IMR-90 (cell line): ENCODE data around the gene OSCP1. TPM values are rescaled to one million over a fixed set of nuclear protein-coding genes. Genes with fewer than 3 reads are reported as not detected.

ENCODE experiments used
- ATAC-seq: fragments of 200-7000 bp; cut with Tn5 transposase; 2 replicates; pipeline ENCODE4 v1.9.1; 2020; ENCODE audit warnings: low read depth, mild to moderate bottlenecking, moderate library complexity
- BruUV-seq: library from RNA; stranded (reverse); fragments of 400-500 nt; replicated peaks from 2 replicates; lab custom pipeline; 2021; lab: Mats Ljungman, UMichigan
- CTCF ChIA-PET: fragments of 300-600 bp; formaldehyde crosslinking; extraction: SDS; loops from one replicate; lab custom pipeline; 2021; ENCODE audit warnings: antibody characterized with exemption; lab: Yijun Ruan, JAX
- POLR2A ChIA-PET: fragments of 300-600 bp; sonication (Branson Sonifier 250); formaldehyde crosslinking; loops from one replicate; lab custom pipeline; 2022; ENCODE audit warnings: antibody characterized with exemption; ENCODE audit not compliant: unreplicated experiment; lab: Charles Lee
- DNase-seq: peaks from one replicate; pipeline ENCODE4 v3.0.0; 2013
- H2AFZ ChIP-seq: replicated peaks from 2 replicates; pipeline ENCODE3; 2013; ENCODE audit warnings: low read length, mild to moderate bottlenecking; ENCODE audit not compliant: poor library complexity
- H2AK5ac ChIP-seq: 2 replicates; pipeline ENCODE4 v1.6.1; 2013; ENCODE audit warnings: low read depth, low read length, inconsistent platforms
- H2AK9ac ChIP-seq: replicated peaks from 2 replicates; pipeline ENCODE3; 2013; ENCODE audit warnings: mild to moderate bottlenecking, low read depth, low read length, moderate library complexity; ENCODE audit not compliant: poor library complexity
- H2BK120ac ChIP-seq: 2 replicates; pipeline ENCODE4 v1.6.1; 2013; ENCODE audit warnings: low read depth, low read length, inconsistent platforms
- H2BK15ac ChIP-seq: 3 replicates; pipeline ENCODE4 v1.6.1; 2013; ENCODE audit warnings: low read depth, low read length, inconsistent platforms
- H2BK20ac ChIP-seq: 2 replicates; pipeline ENCODE4 v1.6.1; 2013; ENCODE audit warnings: low read depth, mild to moderate bottlenecking, inconsistent platforms, low read length, moderate library complexity
- H2BK5ac ChIP-seq: 2 replicates; pipeline ENCODE4 v1.6.1; 2013; ENCODE audit warnings: mild to moderate bottlenecking, low read depth, low read length, inconsistent platforms; ENCODE audit not compliant: poor library complexity, severe bottlenecking
- H3K14ac ChIP-seq: replicated peaks from 2 replicates; pipeline ENCODE4 v1.6.1; 2013; ENCODE audit warnings: low read depth, low read length, inconsistent platforms
- H3K18ac ChIP-seq: 2 replicates; pipeline ENCODE4 v1.6.1; 2013; ENCODE audit warnings: low read depth, low read length, control low read depth
- H3K23ac ChIP-seq: 2 replicates; pipeline ENCODE4 v1.6.1; 2013; ENCODE audit warnings: low read depth, low read length, inconsistent platforms
- H3K27ac ChIP-seq: 2 replicates; pipeline ENCODE4 v1.5.1; 2013; ENCODE audit warnings: mild to moderate bottlenecking, control low read depth, low read length; ENCODE audit not compliant: insufficient read depth
- H3K27me3 ChIP-seq: 2 replicates; pipeline ENCODE4 v1.6.1; 2013; ENCODE audit warnings: low read length; ENCODE audit not compliant: control insufficient read depth, insufficient read depth
- H3K36me3 ChIP-seq: 2 replicates; pipeline ENCODE4 v1.6.1; 2013; ENCODE audit warnings: low read length, mixed read lengths; ENCODE audit not compliant: control insufficient read depth, insufficient read depth
- H3K4ac ChIP-seq: 2 replicates; pipeline ENCODE4 v1.6.1; 2013; ENCODE audit warnings: low read depth, low read length, inconsistent platforms
- H3K4me1 ChIP-seq: 2 replicates; pipeline ENCODE4 v1.6.1; 2013; ENCODE audit warnings: low read length, mixed read lengths; ENCODE audit not compliant: control insufficient read depth, insufficient read depth
- H3K4me2 ChIP-seq: 2 replicates; pipeline ENCODE4 v1.6.1; 2013; ENCODE audit warnings: low read depth, mild to moderate bottlenecking, control low read depth, low read length, moderate library complexity
- H3K4me3 ChIP-seq: 2 replicates; pipeline ENCODE4 v1.5.1; 2013; ENCODE audit warnings: low read depth, mild to moderate bottlenecking, control low read depth, low read length, moderate library complexity; ENCODE audit not compliant: insufficient read depth
- H3K56ac ChIP-seq: 2 replicates; pipeline ENCODE4 v1.6.1; 2013; ENCODE audit warnings: low read length, inconsistent platforms; ENCODE audit not compliant: insufficient read depth; ENCODE audit errors: extremely low read depth
- H3K79me1 ChIP-seq, 2 experiments: 2 replicates each; pipeline ENCODE4 v1.6.1; 2013; ENCODE audit warnings: low read length in 2 of 2, inconsistent platforms in 1 of 2, low read depth in 1 of 2
- H3K9ac ChIP-seq: 2 replicates; pipeline ENCODE4 v1.6.1; 2013; ENCODE audit warnings: low read depth, low read length, control low read depth
- H3K9me1 ChIP-seq: 2 replicates; pipeline ENCODE4 v1.6.1; 2013; ENCODE audit warnings: low read length, inconsistent platforms; ENCODE audit not compliant: insufficient read depth
- H3K9me3 ChIP-seq: 2 replicates; pipeline ENCODE4 v1.6.1; 2013; ENCODE audit warnings: low read length; ENCODE audit not compliant: control insufficient read depth, insufficient read depth
- H4K20me1 ChIP-seq: 2 replicates; pipeline ENCODE4 v1.6.1; 2013; ENCODE audit warnings: low read length, inconsistent platforms; ENCODE audit not compliant: insufficient read depth
- H4K5ac ChIP-seq: 2 replicates; pipeline ENCODE4 v1.6.1; 2013; ENCODE audit warnings: mild to moderate bottlenecking, low read depth, low read length, control low read depth
- H4K8ac ChIP-seq, 2 experiments: 2 replicates each; pipeline ENCODE4 v1.6.1; 2013; ENCODE audit warnings: low read depth in 2 of 2, low read length in 2 of 2, control low read depth in 1 of 2, inconsistent platforms in 1 of 2
- H4K91ac ChIP-seq: 2 replicates; pipeline ENCODE4 v1.6.1; 2013; ENCODE audit warnings: low read depth, low read length, inconsistent platforms; ENCODE audit not compliant: insufficient read depth
- CTCF ChIP-seq: conservative IDR thresholded peaks from 2 replicates; pipeline ENCODE4 v1.5.1; 2012; ENCODE audit warnings: mild to moderate bottlenecking, low read depth, low read length, improper control_type of control experiment
- ELK1 ChIP-seq: fragments of 150-350 bp; IDR thresholded peaks from 2 replicates; pipeline ENCODE4 v1.6.1; 2016; ENCODE audit warnings: low read depth, mild to moderate bottlenecking, low read length, moderate library complexity, borderline replicate concordance
- MAFK ChIP-seq: IDR thresholded peaks from 2 replicates; pipeline ENCODE4 v1.6.1; 2012; ENCODE audit warnings: low read depth, low read length, improper control_type of control experiment
- MAZ ChIP-seq: IDR thresholded peaks from 2 replicates; pipeline ENCODE4 v1.6.1; 2012; ENCODE audit warnings: low read depth, mild to moderate bottlenecking, low read length, improper control_type of control experiment, moderate library complexity, borderline replicate concordance
- NFE2L2 ChIP-seq: fragments of 150-350 bp; IDR thresholded peaks from 2 replicates; pipeline ENCODE4 v1.6.1; 2016; ENCODE audit warnings: low read depth, mild to moderate bottlenecking, low read length
- RAD21 ChIP-seq: IDR thresholded peaks from 2 replicates; pipeline ENCODE4 v1.6.1; 2012; ENCODE audit warnings: low read length, improper control_type of control experiment
- WGBS, 2 experiments: methylation state at CpG; one replicate each; pipeline versions ENCODE4 v1.1.5 to v1.1.7; 2013; ENCODE audit warnings: missing lambda C conversion rate in 2 of 2; ENCODE audit not compliant: insufficient read length in 1 of 2; ENCODE audit errors: extremely low coverage in 2 of 2; 5-methylcytosine and 5-hydroxymethylcytosine counted together
- dilution Hi-C: fragments of 300-500 bp; cut with HindIII; formaldehyde crosslinking; loops from one replicate; pipeline ENCODE4 v1.14.3; 2018; ENCODE audit warnings: low sequenced_read_pairs; ENCODE audit not compliant: unreplicated experiment
- in situ Hi-C: fragments of 300-500 bp; cut with MboI; formaldehyde crosslinking; loops from 3 replicates; pipeline ENCODE4 v1.14.3; 2019; ENCODE audit warnings: low sequenced_read_pairs, inconsistent platforms, mixed read lengths
- intact Hi-C: fragments of 100-400 bp; cut with micrococcal nuclease; formaldehyde crosslinking; loops from 2 replicates; pipeline ENCODE4 v1.10.0; 2022
- polyA plus RNA-seq, 3 experiments: library from polyadenylated mRNA; depleted of rRNA; stranded (reverse); fragments of >200 nt; gene quantifications; 2 replicates each; pipeline ENCODE4 v1.2.3, GENCODE V29; 2012; ENCODE audit warnings: low replicate concordance in 1 of 3
- total RNA-seq: library from RNA; depleted of rRNA; stranded (reverse); fragments of >200 nt; gene quantifications from 2 replicates; pipeline ENCODE4 v1.2.3, GENCODE V29; 2012

The OSCP1 gene
- total and polyA plus RNA-seq, 2 of the 4 experiments (the other 2 are of a cell fraction): 7.8 to 11.8 TPM

- TF ChIP-seq ELK1 (no peak), MAFK (no peak)
Observed at GRCh38 chr1:36397378-36398230, 52.6 kb downstream of the OSCP1 start, which contains the start of gene LSM10 (continued).

GRCh38 chr1:36397083-36397377, 53.2 kb downstream of the OSCP1 start:
- Histone ChIP-seq H3K4me1 (no peaks in the 10 kb centered on the region), H2BK15ac (no peak overlapping the region), H2AFZ (peak overlapping the region; percentile 94), H2AK9ac (peak overlapping the region; percentile 10), H3K9me1 (peaks cover 9% of the 10 kb centered on the region), H2BK5ac (peak overlapping the region; percentile 58), H2BK120ac (no peak overlapping the region), H4K20me1 (no peaks in the 10 kb centered on the region), H3K79me1 (peaks cover 16 to 41% of the 10 kb centered on the region in 2 experiments), H4K5ac (peak overlapping the region; percentile 24; the same call in 1 of the 2 replicates), H3K9me3 (no peaks in the 10 kb centered on the region), H2BK20ac (no peak overlapping the region), H3K23ac (peak overlapping the region; percentile 83), H3K36me3 (peaks cover 14% of the 10 kb centered on the region), H3K27me3 (no peaks in the 10 kb centered on the region), H2AK5ac (peak overlapping the region; percentile 93), H4K8ac (peak overlapping the region; percentile 46 to 82; a peak in 3 of 4 replicates), H3K14ac (peak overlapping the region; percentile 82), H3K56ac (peak overlapping the region; percentile 76), H3K4ac (peak overlapping the region; percentile 74), H4K91ac (peak overlapping the region; percentile 46; the same call in 1 of the 2 replicates), H3K9ac (peak overlapping the region; percentile 90), H3K4me2 (peak overlapping the region; percentile 82), H3K27ac (peak overlapping the region; percentile 81), H3K18ac (no peak overlapping the region; the same call in 1 of the 2 replicates), H3K4me3 (peak overlapping the region; percentile 85)
- DNase-seq (no peak), ATAC-seq (no peak; the same call in 1 of the 2 replicates)
- dilution Hi-C loops (no loop called here), intact Hi-C loops (loop anchor here (1.0 kb wide), 1 partner anchor 10 kb away; no protein-coding TSS in a partner anchor), in situ Hi-C loops (no loop called here)
- TF ChIP-seq MAZ: 0 out of 2 replicates have a peak, but pooled peaks have one; percentile 13
- TF ChIP-seq RAD21: no peak
- TF ChIP-seq NFE2L2: no peak
- TF ChIP-seq CTCF: no peak
- whole genome bisulfite sequencing, 2 experiments: 3% methylated on average over 4 of the region's 5 CpGs; no CpG with 5 or more reads in 1 of the 2 experiments
- no TSS peak for BruUV-seq
- POLR2A ChIA-PET: no interaction called here
- CTCF ChIA-PET: interaction anchor here (1.0 to 1.1 kb wide), 2 partner anchors 11 to 28 kb away, joined by 3 to 4 read pairs; no protein-coding TSS in a partner anchor
